ENCODE results near the gene EEPD1. TPM values are rescaled to one million over a fixed set of nuclear protein-coding genes. Genes with fewer than 3 reads are reported as not detected.

The EEPD1 gene
- polyA plus RNA-seq (2012; rRNA removed) = 2.4 and 5.0 TPM in 2 replicates
- 2.5 and 5.2 TPM in 2 replicates for polyA plus RNA-seq (2012; cell fraction: cytosol; rRNA removed)
- polyA plus RNA-seq (2012; cell fraction: nucleus; rRNA removed) = 9.3 and 11.4 TPM in 2 replicates

DNA sequence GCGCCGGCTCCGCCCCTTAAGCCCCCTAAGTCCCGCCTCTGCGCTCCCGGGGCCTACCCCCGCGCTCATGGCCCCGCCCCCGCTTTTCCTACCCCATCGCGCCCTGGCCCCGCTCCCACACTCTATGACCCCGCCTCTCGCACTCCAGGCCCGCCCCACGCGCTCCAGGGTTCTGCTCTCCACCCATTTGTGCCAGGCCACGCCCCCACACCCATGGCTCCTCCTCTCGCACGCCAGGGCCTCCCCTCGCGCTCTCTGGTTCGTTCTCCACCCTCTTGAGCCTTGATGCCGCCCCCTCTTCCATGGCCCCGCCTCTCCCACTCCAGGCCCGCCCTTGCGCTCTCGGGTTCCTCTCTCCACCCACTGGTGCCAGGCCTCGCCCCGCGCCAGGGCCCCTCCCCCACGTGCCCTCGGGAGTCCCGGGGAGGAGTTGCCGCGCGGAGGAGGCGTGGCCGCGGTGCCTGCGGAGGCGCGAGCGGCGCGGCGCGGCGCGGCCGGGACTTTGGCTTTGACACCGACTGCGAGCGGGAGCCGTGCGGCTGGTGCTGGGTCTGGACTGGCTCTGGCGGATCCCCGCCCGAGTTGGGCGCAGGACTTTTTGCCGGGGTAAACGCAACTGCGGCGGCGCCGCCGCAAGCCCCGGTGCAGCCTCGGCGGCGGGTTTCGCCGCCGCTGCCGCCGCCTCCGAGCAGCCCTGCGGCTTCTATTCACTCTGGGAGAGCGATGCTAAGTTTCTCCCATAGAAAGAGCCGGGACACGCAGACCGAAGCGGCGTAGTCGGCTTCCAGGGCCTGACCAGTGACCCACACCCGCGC lies at the start of gene EEPD1:
TSS of gene EEPD1 (plus strand) at position 499 of the 815 bp plus-strand sequence. CDS start 1,071 bp downstream, outside the sequence.
- Histone ChIP-seq H4K20me1 (ENCODE audit: insufficient read depth) (no peaks in the 10 kb centered on the region), H3F3A (replicated peaks; ENCODE audit: insufficient read depth) (peaks cover 3% of the 10 kb centered on the region), H3K9me3 (no peaks in the 10 kb centered on the region), H3K27me3 (ENCODE audit: insufficient read depth) (no peaks in the 10 kb centered on the region), H3K9ac (peak within 1 kb of the TSS; percentile 72), H3K9me2 (no peaks in the 10 kb centered on the region), H3K27ac (ENCODE audit: low read depth in 2 of 2, low read length in 1 of 2) (peak within 1 kb of the TSS; percentile 56 to 83), H3K4me3 (ENCODE audit: low read depth in 2 of 2, low read length in 1 of 2) (peak within 1 kb of the TSS; percentile 87 to 93), H3K4me1 (ENCODE audit: control insufficient read depth in 1 of 2, insufficient read depth in 2 of 2, low read depth in 1 of 2, low read length in 1 of 2) (peaks cover 0 to 45% of the 10 kb centered on the region in 2 experiments; a peak in 2 of 4 replicates), H3K36me3 (replicated peaks in 1 of 2; ENCODE audit: control insufficient read depth in 1 of 2, insufficient read depth in 2 of 2, low read length in 1 of 2) (no peaks in the 10 kb centered on the region), H3K79me2 (ENCODE audit: insufficient read depth) (no peaks in the 10 kb centered on the region), H3K4me2 (peak within 1 kb of the TSS; percentile 100), H2AFZ (ENCODE audit: low read depth) (peak within 1 kb of the TSS; percentile 91)
- POLR2A ChIA-PET = interaction anchor here (0.8 kb wide), 1 partner anchor 62 kb away, joined by 3 read pairs; no protein-coding TSS in a partner anchor
- DNase-seq = peak; percentile 99
- CTCF ChIA-PET = interaction anchor here (0.9 to 2.2 kb wide), 3 partner anchors 58 to 167 kb away, joined by 3 to 8 read pairs (median 3); no protein-coding TSS in a partner anchor
- peak; percentile 21; the same call in 1 of the 2 replicates for TF ChIP-seq SMC3 (IDR thresholded peaks at IDR 0.05; ENCODE audit: low read depth, low read length)
- no peak for TF ChIP-seq JUND (IDR thresholded peaks at IDR 0.05)
- TF ChIP-seq EZH2phosphoT487 (IDR thresholded peaks at IDR 0.05; ENCODE audit: borderline replicate concordance, low read depth) = no peak
- no peak for TF ChIP-seq NFIC (IDR thresholded peaks at IDR 0.05; ENCODE audit: borderline replicate concordance)
- peak; percentile 61; the same call in 1 of the 2 replicates for TF ChIP-seq SIN3A (IDR thresholded peaks at IDR 0.05; ENCODE audit: borderline replicate concordance, low read depth, low read length)
- peak; percentile 75; the same call in 1 of the 2 replicates for TF ChIP-seq USF1 (IDR thresholded peaks at IDR 0.05; ENCODE audit: borderline replicate concordance, low read depth)
- TF ChIP-seq POLR2AphosphoS5 (IDR thresholded peaks at IDR 0.05; ENCODE audit: low read depth, low read length) = peak; percentile 40; the same call in 1 of the 2 replicates
- peak; percentile 14; the same call in 1 of the 2 replicates for TF ChIP-seq RAD21 (IDR thresholded peaks at IDR 0.05; ENCODE audit: low read length)
- no peak for TF ChIP-seq FOSL2 (IDR thresholded peaks at IDR 0.05; ENCODE audit: borderline replicate concordance, low read depth)
- TF ChIP-seq YY1 (IDR thresholded peaks at IDR 0.05; ENCODE audit: low read depth) = no peak
- TF ChIP-seq NRF1 (IDR thresholded peaks at IDR 0.05; ENCODE audit: low read depth, low read length) = peak; percentile 53
- peak; percentile 96 for TF ChIP-seq MXI1 (IDR thresholded peaks at IDR 0.05; ENCODE audit: low read depth, low read length)
- peak; percentile 92 for TF ChIP-seq CHD2 (IDR thresholded peaks at IDR 0.05; ENCODE audit: low read length, partially characterized antibody)
- peak; percentile 82 for TF ChIP-seq TAF1 (IDR thresholded peaks at IDR 0.05; ENCODE audit: borderline replicate concordance, low read depth, low read length)
- peak in 1 of 2 experiments; percentile 52; a peak in 1 of 4 replicates for TF ChIP-seq EP300 (IDR thresholded peaks at IDR 0.05; ENCODE audit: borderline replicate concordance in 1 of 2, low read depth in 1 of 2, low read length in 1 of 2)
- TF ChIP-seq, protein P1, sequence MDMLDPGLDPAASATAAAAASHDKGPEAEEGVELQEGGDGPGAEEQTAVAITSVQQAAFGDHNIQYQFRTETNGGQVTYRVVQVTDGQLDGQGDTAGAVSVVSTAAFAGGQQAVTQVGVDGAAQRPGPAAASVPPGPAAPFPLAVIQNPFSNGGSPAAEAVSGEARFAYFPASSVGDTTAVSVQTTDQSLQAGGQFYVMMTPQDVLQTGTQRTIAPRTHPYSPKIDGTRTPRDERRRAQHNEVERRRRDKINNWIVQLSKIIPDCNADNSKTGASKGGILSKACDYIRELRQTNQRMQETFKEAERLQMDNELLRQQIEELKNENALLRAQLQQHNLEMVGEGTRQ (IDR thresholded peaks at IDR 0.05; ENCODE audit: borderline replicate concordance, low read depth, low read length) = peak; percentile 56; the same call in 1 of the 2 replicates
- 1% methylated on average over 46 of the region's 88 CpGs for WGBS (ENCODE audit: low lambda C conversion rate)

Data from SK-N-SH (cell line).